Astrocyte of the hippocampus (primary cell): Measurements from ENCODE around the gene IFT57.

Source experiments
- DNase-seq: peaks from one replicate; pipeline ENCODE4 v3.0.0; 2011; ENCODE audit warnings: low read depth, low spot score

IFT57 gene

DNA sequence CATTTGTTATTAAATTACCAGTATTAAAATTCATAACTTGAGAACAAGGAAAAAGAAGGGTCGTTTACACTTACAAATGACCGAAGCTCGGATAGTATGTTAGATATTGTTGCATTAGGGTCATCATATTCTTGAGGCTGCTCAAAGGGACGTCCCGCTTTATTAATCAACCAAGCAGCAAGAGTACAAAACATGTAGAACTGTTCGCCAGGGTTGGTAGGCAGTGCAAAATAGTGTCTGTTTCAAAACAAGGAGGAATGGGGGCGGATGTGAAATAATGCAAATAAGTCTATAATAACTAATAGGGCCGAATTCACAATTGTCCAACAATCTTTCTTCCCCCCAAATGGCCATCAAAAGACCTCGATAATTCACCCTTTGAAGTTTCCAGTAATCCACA lies 2.9 kb downstream of the IFT57 start:
- no peak for DNase-seq

DNA sequence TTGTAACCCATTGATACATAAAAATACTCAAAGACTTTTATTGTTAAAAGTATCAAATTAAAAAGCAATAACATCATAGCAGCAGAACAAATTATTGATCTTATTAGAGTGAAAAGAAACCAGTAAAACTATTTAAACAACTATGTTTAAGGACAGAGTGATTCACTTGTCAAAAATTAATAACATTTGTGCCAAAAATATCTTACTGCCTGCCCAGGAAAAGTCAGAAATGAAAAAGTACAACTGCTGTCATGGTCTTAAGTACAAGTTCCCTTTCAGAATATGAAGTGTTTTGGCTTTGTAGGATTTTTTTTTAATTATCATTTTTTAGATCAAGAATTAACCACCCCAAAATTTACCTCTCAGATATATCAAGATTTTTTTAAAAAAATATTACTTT lies 3.4 kb downstream of the IFT57 start:
- no peak for DNase-seq

DNA sequence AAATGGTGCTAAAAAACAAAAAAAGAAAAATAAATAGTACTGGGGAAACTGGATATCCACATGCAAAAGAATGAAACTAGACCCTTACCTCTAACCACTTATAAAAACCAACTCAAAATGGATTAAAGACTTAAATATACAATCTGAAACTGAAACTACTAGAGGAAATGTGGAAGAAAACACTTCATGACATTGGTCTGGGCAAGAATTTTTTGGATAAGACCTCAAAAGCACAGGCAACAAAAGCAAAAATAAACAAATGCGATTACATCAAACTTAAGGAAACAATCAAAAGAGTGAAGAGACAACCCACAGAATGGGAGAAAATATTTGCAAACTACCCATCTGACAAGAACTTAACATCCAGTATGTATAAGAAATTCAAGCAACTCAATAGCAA lies 6.4 kb downstream of the IFT57 start:
- no peak for DNase-seq

DNA sequence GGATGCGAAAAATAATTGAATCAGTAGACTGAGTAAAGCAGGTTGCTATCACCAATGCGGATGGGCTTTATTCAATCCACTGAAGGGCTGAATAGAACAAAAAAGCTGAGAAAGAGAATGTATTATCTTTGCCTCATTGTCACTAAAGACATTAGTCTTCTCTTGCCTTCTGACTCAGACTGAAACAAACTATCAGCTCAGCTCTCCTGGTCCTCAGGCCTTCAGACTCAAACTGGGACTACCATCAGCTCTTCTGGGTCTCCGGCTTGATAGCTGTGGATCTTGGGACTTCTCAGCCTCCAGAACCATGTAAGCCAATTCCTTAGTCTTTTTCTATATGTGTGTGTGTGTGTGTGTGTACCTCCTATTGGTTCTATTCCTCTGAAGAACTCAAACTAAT lies 12.6 kb downstream of the IFT57 start:
- no peak for DNase-seq

DNA sequence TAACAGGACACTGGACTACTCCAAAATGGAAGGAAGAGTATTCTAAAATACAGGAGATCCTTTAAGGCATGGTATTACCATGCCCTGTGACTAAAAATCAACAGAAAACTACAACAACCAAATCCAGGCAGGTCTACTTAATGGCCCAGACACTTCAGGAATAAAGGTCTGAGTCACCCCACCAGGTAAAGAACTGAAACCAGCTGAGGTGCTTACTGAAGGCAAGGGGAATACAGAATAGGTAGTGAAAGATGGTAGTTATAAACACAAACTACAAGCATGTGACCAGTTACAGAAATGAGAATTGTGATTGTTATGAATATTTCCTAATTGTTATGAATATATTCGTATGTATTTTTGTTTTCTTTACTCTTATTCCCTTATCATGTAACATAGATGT lies 13.4 kb downstream of the IFT57 start:
- DNase-seq, result no peak

DNA sequence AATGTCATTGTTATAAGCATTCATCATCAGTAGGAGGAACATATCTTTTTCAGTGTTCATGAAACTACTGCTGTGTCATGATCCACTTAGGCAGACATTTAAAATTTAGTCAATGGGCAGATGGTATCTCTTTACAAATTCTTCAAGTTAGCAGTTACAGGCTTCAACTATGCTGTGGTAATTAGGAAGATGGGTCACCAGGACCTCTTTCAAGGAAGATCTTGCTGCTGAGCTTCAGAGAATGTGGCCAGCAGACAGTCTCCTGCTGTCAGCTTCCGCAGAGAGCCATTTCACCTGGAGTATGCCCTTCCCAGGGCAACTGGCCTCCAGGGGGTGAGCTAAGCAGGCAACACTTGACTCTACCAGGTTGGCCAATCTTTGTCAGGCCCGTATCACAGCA lies 19.4 kb downstream of the IFT57 start:
- no peak for DNase-seq

DNA sequence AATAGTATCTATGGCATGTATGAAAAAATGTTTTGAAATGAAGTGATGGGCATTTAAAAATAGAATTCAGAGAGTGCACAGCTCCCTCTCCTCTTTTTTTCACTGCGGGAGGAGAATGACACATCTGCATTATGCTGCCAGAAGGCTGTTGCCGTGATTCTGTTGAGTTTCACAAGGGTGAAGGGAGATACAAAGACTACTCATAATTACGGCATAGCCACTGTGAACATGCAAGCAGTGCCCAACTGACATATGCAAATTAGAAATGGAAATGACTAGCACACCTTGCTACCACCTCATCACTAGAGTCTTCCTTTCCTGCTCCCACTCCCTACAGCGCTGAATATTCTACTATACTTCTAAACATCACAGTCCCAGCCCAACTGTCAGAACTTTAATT lies 20.1 kb downstream of the IFT57 start:
- DNase-seq, result peak; percentile 42

DNA sequence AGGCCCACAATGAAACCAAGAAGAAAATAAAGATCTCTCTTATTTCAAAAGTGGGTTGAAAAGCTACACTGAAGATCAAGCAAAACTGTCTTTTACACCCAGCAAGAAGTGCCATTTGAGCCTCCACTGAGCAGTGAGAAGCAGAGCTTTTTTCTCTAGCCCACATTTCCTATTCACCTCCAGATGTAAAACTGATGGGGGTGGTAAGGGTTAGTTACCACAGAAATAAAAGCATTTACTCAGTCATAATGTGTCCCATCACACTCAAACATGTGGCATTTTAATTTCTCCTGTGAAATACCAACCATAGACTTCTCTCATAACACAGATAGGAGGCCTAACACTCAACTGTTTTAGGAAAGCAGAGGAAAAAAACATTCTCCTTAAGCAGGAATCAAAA lies 21.0 kb downstream of the IFT57 start:
- no peak for DNase-seq

DNA sequence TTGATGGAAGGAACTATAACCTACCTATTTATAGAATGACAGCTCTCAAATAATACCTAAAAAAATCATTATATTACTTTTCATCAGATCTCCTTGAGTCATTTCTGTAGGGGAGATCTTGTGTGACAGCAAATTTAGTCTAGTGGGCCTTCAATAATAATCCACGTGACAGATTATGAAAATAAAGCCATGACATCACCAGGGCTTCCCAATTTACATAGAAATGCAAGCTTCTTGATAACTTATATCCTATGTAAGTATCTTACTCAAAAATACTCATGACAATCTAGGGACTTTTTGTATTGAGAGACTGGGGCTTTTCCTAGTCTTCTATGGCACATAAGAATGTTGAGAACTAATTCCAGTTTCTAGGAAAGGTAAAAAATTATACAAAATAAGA lies 21.6 kb downstream of the IFT57 start:
- DNase-seq, result no peak

DNA sequence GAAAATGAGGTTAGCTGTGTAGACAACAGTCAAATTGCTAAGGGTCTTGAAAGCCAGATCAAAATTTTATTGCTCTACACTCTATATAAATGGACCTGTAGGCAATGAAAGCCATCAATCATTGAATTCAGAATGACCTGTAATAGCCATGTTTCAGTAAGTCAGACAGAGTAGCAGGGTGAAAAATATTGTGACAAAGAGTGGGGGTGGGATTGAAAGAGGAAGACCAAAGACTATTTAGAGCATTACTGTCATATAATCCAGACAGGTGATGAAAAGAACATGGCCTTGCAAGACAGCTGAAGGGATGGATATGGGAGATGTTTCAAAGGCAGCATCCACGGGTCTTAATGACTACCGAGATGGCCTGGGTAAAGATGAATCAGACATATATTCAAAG lies 22.2 kb downstream of the IFT57 start:
- DNase-seq, result no peak

DNA sequence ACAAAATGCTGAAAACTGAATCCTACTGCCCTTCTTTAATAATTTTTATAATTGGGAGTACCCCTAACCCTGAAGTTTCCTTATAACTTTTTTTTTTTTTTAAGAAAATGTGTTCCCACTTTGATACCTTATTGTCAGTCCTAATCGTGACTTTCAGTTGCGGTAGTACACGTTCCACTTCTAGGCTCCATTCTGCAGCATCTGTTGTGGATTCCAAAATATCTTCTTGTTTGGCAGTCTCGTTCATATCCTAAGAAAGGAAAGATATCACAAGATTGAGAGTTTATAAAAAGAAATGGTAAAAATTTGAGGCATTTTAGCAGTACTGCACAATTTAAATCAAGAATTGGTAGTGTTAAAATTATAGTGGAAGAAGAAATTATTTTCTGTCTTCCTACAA lies 30.8 kb downstream of the IFT57 start:
- no peak for DNase-seq

DNA sequence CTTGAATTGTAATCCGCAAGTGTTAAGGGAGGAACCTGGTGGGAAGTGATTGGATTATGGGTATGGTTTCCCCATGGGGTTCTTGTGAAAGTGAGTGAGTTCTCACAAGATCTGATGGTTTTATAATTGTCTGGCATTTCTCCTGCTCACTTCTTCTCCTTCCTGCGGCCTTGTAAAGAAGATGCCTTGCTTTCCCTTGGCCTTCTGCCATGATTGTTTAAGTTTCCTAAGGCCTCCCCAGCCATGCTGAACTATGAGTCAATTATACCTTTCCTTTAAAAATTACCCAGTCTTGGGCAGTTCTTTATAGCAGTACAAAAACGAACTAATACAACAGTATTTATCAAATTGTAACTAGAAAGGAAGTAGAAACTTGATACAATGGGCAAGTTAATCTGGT lies 31.9 kb downstream of the IFT57 start:
- DNase-seq, result no peak

DNA sequence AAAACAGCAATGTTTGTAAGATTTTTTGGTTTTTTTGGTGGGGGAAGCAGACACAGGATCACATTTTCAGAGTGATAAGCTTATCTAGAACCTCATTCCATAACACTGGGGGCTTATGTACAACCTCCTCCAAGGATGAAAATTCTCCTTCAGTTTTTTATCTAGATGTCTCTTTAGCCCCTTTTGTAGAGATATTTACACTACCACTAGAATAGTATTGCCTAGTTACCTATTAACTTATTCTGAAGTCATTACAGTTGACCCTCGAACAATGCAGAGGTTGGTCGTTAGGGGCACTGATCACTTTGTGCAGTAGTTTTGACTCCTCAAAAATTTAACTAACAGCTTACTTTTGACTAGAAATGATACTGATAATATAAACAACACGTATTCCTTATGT lies 32.8 kb downstream of the IFT57 start:
- no peak for DNase-seq

DNA sequence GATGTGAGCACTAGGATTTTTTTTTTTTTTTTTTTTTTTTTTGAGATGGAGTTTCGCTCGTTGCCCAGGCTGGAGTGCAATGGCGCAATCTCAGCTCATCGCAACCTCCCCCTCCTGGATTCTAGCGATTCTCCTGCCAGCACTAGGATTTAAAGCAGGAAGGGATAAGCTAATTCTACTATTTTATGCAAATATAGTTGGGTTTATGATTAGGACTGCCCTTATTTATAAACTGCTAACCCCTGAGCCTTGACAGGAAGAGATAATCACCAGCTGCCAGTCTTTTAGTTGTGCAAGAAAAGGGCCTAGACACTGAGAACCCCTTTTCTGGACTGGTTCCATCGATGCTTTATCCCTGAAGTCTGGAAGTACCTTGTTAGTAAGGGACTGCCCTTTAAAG lies 36.7 kb downstream of the IFT57 start:
- DNase-seq, result no peak

DNA sequence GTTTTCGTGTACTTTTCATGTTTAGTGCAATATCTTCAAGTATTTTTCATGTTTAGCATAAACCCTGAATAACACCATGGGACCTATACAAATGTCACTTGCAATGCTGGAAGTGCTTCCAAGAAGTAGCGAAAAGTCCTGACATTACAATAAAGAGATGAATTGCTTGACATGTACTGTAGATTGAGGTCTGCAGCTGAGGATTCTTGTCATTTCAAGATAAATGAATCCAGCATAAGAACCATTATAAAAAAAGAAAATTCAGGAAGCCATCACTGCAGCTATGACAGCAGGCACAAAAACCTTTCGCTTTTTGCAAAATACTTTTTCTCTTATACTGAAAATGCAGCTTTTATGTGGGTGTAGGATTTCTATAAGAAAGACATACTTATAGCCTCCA lies 37.4 kb downstream of the IFT57 start:
- DNase-seq, result no peak

DNA sequence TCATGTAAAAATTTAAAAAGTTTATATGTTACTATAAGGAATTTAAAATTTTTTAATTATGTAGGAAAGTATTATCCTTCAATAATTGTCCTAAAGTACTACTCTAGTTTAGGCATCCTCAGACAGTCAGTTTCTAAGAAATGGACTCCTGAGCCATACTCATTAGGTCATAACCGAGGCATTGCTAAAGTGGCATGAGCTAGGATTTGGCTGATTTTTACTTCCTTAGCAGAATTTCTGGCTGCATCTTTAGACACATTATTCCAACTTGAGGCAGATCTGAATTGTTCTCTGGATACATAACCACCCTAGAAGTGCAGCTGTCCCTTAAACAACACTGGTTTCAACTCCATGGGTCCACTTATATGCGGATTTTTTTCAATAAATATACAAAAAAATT lies 38.3 kb downstream of the IFT57 start:
- DNase-seq, result no peak

DNA sequence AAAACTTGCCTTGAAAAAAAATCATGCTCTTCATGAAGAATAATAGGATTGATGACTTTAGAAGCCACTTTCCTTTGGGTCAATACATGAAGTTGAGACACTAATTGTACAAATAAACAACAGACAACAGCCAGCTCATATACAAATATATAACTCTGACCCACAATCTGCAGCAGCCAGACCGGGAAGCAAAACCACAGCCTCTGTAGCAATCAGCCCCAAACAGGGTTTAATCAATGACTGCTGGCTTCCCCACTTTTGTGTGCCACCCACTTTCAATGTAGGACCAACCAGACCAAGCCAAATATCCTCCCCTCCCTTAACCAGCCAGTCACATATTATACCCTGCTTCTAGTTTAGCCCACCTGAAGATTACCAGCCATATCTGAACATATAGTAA lies 39.0 kb downstream of the IFT57 start:
- DNase-seq, result no peak

DNA sequence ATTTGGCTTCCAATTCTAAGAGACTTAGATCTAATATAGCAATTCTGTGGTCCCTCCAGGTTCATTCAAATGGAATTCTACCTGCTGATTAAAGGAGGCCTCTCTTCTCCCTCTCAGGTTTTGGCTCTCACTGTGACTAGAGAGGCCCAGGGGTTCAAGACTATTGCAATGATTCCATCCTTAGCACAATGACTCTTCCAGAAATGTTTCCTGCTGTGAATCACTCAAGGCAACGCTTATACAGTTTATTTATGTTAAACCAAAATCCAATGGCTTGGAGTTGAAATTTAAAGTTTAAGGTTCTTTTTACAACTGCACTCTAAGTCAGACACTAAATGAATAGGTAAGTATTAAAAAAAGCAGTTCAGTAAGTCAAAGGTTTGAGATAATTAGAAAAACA lies 39.9 kb downstream of the IFT57 start:
- DNase-seq, result no peak

DNA sequence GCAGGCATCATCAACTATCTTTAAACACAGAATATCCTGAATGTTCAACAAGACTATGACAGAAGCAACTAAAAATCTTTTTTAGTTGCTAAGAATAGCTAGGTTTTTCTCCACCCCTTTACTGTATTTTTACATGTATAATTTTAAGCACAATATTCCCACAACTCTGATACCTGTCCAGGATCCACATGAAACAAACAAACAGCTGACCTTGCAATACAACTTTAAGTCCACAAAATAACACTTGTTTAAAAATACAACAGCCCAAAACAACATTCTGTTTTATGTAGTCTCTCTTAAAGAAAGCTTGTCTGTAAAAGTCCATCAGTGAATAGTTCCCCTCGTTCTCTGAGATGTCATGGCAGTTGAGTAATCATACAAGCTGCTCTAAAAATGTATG lies 41.1 kb downstream of the IFT57 start:
- DNase-seq, result no peak

DNA sequence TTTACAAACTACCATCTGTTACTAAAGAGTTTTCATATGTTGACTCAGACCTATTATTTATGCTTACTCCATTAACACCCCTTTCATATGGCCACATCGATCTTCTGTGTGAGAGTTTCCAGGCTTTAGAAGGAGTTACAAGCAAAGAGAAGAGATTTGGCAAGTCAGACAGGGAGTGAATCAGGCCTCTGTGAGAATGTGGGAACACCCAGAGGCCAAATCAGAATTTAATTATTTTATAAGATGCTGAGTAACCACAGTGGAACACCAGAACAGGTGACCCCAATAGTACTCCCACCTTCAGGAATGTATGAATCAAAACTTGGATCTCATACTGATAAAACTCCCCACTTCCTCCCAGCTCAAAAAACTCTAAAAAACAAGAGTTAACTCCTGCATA lies 42.0 kb downstream of the IFT57 start:
- peak; percentile 56 for DNase-seq

DNA sequence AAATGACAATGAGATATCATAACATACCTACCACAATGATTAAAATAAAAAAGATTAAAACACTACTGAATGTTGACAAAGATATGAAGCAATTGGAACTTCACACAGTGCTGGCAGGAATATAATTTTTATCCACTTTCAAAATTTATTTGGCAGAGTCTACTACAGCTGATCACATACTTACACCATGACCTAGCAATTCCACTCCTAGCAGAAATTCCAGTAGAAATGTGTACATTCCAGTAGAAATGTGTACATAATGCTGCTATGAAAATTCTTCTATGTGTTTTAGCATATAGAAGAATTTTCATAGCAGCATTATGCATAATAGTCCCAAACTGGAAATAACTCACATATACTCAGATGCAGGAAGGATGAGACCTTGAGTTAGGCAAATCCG lies 43.5 kb downstream of the IFT57 start:
- DNase-seq, result no peak

DNA sequence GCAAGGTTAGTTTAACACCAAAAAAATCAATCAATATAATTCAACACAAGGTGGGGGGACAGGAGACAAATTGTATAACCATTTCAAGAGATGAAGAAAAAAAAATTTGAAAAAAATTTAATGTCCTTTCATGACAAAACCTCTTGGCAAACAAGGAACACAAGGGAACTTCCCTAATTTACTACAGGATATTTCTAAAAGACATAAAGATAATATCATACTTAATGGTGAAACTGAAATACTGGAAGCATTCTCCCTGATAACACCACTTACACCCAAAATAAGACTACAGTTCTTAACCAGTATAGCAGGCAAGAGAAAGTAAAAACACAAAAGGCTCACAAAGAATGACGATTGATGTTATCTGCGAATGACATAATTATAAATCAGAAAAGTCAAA lies 44.7 kb downstream of the IFT57 start:
- DNase-seq, result no peak

DNA sequence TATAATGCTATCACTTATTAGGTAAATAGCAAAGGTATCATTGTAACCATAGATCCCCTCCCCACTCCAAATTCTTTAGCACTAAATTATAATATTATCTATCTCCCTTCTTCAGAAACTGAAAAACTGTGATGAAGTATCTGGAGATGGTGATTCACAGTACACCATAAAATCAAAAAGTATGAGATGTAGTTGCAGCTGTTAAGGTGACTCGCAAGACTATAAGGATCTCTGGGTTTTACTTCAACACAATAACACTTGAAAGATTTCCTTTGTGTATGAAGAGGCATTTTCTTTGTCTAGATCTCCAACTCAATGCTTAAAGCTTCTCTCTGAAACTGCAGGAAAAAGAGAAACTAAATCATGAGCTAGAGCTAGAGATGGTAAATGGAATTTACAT lies 46.9 kb downstream of the IFT57 start:
- no peak for DNase-seq

DNA sequence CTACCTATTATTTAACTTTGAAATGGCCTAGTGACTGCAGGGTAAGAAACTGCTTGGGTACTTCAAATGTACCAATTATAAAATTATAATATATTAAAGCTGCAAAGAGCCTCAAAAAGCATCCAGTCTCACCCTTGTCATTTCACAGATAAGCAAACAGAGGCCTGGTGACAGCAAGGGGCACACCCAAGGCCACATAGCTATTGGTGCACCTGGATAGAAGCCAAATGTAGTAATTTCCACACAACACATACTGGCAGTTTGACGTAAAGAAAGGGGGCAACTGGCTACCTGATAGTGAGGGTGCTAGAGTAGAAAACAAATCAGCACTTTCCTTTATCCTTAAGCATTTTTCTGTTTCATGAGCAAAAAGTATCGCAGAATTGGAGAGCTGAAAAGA lies 51.1 kb downstream of the IFT57 start:
- no peak for DNase-seq

DNA sequence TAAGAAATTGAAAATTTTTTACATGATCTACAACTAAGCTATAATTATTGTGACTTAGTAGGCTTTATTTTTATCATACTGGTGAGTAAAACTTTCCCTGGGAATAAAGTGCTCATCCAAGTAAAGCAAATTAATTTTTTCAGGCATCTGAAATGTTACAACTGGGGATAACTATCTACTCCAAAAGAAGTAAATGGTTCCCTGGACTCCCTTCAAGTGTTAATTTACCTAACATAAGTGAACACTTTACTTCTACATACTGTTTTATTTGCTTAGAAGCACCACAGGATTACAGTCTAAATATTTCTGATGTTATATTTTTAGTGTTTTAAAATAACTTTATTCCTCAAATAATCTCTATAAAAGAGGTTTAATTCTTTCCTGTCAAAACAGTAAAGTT lies 57.8 kb downstream of the IFT57 start:
- no peak for DNase-seq
